SK-N-SH treated with all-trans-retinoic acid at 6 μM for 48 hours (cell line): Measurements from ENCODE around the gene PSORS1C1.

ENCODE experiments used
- ATAC-seq: fragments of 200-7000 bp; cut with Tn5 transposase; 3 replicates; pipeline ENCODE4 v1.9.1; 2020; ENCODE audit warnings: mild to moderate bottlenecking, moderate library complexity
- ARNTL ChIP-seq: fragments of 450-650 bp; formaldehyde crosslinking; IDR thresholded peaks from 2 replicates; pipeline ENCODE4 v1.5.0; 2020; ENCODE audit warnings: low read depth, mild to moderate bottlenecking, moderate library complexity, borderline replicate concordance
- BACH2 ChIP-seq: fragments of 250-450 bp; sonication (Bioruptor Pico); IDR thresholded peaks from 2 replicates; pipeline ENCODE4 v1.9.0; 2021; ENCODE audit warnings: mild to moderate bottlenecking, borderline replicate concordance
- CSDC2 ChIP-seq: fragments of 250-450 bp; sonication (Bioruptor Pico); IDR thresholded peaks from 2 replicates; pipeline ENCODE4 v1.5.0; 2020; ENCODE audit warnings: mild to moderate bottlenecking, moderate library complexity
- ESRRG ChIP-seq: fragments of 250-450 bp; sonication (Bioruptor Pico); IDR thresholded peaks from 2 replicates; pipeline ENCODE4 v1.6.1; 2021; ENCODE audit warnings: mild to moderate bottlenecking
- GLIS3 ChIP-seq: fragments of 250-450 bp; sonication (Bioruptor Pico); IDR thresholded peaks from 2 replicates; pipeline ENCODE4 v1.5.0; 2020; ENCODE audit warnings: mild to moderate bottlenecking, moderate library complexity
- ISL1 ChIP-seq: fragments of 250-450 bp; sonication (Bioruptor Pico); IDR thresholded peaks from 2 replicates; pipeline ENCODE4 v2.1.2; 2022; ENCODE audit warnings: mild to moderate bottlenecking, moderate library complexity
- OSR1 ChIP-seq: fragments of 250-450 bp; sonication (Bioruptor Pico); IDR thresholded peaks from 2 replicates; pipeline ENCODE4 v1.8.0; 2022; ENCODE audit warnings: moderate library complexity, mild to moderate bottlenecking, inconsistent platforms
- POU6F1 ChIP-seq: fragments of 250-450 bp; sonication (Bioruptor Pico); IDR thresholded peaks from 2 replicates; pipeline ENCODE4 v1.8.0; 2021; ENCODE audit warnings: low read depth, mild to moderate bottlenecking, moderate library complexity, borderline replicate concordance
- PPARA ChIP-seq: fragments of 250-450 bp; sonication (Bioruptor Pico); IDR thresholded peaks from 2 replicates; pipeline ENCODE4 v1.5.0; 2020; ENCODE audit warnings: mild to moderate bottlenecking, borderline replicate concordance
- RARB ChIP-seq: fragments of 250-450 bp; sonication (Bioruptor Pico); IDR thresholded peaks from 2 replicates; pipeline ENCODE4 v1.8.0; 2021; ENCODE audit warnings: mild to moderate bottlenecking, moderate library complexity
- SNAI2 ChIP-seq: fragments of 250-450 bp; sonication (Bioruptor Pico); IDR thresholded peaks from 2 replicates; pipeline ENCODE4 v1.5.0; 2020; ENCODE audit warnings: mild to moderate bottlenecking, moderate library complexity
- TSHZ2 ChIP-seq: fragments of 250-450 bp; sonication (Bioruptor Pico); IDR thresholded peaks from 2 replicates; pipeline ENCODE4 v1.5.0; 2020; ENCODE audit warnings: mild to moderate bottlenecking, moderate library complexity
- ZC3H10 ChIP-seq: fragments of 250-450 bp; sonication (Bioruptor Pico); IDR thresholded peaks from 2 replicates; pipeline ENCODE4 v1.5.1; 2021; ENCODE audit warnings: mild to moderate bottlenecking, moderate library complexity
- ZFP30 ChIP-seq: fragments of 450-650 bp; formaldehyde crosslinking; IDR thresholded peaks from 2 replicates; pipeline ENCODE4 v1.5.0; 2022; ENCODE audit warnings: mild to moderate bottlenecking, moderate library complexity
- ZNF565 ChIP-seq: fragments of 450-650 bp; formaldehyde crosslinking; conservative IDR thresholded peaks from 2 replicates; pipeline ENCODE4 v1.5.0; 2020; ENCODE audit warnings: low read depth, mild to moderate bottlenecking, moderate library complexity
- TF ChIP-seq, protein P1 (sequence below): fragments of 250-450 bp; sonication (Bioruptor Pico); IDR thresholded peaks from 2 replicates; pipeline ENCODE4 v1.8.0; 2020; ENCODE audit warnings: mild to moderate bottlenecking, moderate library complexity, borderline replicate concordance
- TF ChIP-seq, protein P2 (sequence below): fragments of 250-450 bp; sonication (Bioruptor Pico); IDR thresholded peaks from 2 replicates; pipeline ENCODE4 v1.5.1; 2020; ENCODE audit warnings: low read depth, mild to moderate bottlenecking, moderate library complexity
- TF ChIP-seq, protein P3 (sequence below): fragments of 250-450 bp; sonication (Bioruptor Pico); IDR thresholded peaks from 2 replicates; pipeline ENCODE4 v1.5.1; 2021; ENCODE audit warnings: mild to moderate bottlenecking, moderate library complexity

Gene PSORS1C1

GRCh38 chr6:31120151-31120915 lies 5.7 kb downstream of the PSORS1C1 start, which contains the start of gene CDSN:
CDSN (minus strand) TSS chr6:31120446; CDS start chr6:31120419, 27 bp downstream.
- no peak for TF ChIP-seq ARNTL (CRISPR knock-in tag)
- TF ChIP-seq, protein P1, sequence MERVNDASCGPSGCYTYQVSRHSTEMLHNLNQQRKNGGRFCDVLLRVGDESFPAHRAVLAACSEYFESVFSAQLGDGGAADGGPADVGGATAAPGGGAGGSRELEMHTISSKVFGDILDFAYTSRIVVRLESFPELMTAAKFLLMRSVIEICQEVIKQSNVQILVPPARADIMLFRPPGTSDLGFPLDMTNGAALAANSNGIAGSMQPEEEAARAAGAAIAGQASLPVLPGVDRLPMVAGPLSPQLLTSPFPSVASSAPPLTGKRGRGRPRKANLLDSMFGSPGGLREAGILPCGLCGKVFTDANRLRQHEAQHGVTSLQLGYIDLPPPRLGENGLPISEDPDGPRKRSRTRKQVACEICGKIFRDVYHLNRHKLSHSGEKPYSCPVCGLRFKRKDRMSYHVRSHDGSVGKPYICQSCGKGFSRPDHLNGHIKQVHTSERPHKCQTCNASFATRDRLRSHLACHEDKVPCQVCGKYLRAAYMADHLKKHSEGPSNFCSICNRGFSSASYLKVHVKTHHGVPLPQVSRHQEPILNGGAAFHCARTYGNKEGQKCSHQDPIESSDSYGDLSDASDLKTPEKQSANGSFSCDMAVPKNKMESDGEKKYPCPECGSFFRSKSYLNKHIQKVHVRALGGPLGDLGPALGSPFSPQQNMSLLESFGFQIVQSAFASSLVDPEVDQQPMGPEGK (CRISPR knock-in tag), result no peak
- no peak for TF ChIP-seq ZNF565 (CRISPR knock-in tag)
- TF ChIP-seq RARB (CRISPR knock-in tag), result no peak
- no peak for TF ChIP-seq OSR1 (CRISPR knock-in tag)
- no peak for TF ChIP-seq GLIS3 (CRISPR knock-in tag)
- TF ChIP-seq CSDC2, result no peak
- no peak for TF ChIP-seq POU6F1
- no peak for TF ChIP-seq ISL1 (CRISPR knock-in tag)
- TF ChIP-seq BACH2 (CRISPR knock-in tag), result no peak
- no peak for TF ChIP-seq ZC3H10
- no peak for TF ChIP-seq TSHZ2 (CRISPR knock-in tag)
- ATAC-seq, result no peak

- TF ChIP-seq ZFP30 (CRISPR knock-in tag) (no peak), PPARA (CRISPR knock-in tag) (no peak), ISL1 (CRISPR knock-in tag) (no peak), ESRRG (CRISPR knock-in tag) (no peak), SNAI2 (CRISPR knock-in tag) (no peak), ZC3H10 (no peak), CSDC2 (no peak), OSR1 (CRISPR knock-in tag) (no peak), ARNTL (CRISPR knock-in tag) (no peak)
- TF ChIP-seq, protein P2, sequence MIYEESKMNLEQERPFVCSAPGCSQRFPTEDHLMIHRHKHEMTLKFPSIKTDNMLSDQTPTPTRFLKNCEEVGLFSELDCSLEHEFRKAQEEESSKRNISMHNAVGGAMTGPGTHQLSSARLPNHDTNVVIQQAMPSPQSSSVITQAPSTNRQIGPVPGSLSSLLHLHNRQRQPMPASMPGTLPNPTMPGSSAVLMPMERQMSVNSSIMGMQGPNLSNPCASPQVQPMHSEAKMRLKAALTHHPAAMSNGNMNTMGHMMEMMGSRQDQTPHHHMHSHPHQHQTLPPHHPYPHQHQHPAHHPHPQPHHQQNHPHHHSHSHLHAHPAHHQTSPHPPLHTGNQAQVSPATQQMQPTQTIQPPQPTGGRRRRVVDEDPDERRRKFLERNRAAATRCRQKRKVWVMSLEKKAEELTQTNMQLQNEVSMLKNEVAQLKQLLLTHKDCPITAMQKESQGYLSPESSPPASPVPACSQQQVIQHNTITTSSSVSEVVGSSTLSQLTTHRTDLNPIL (CRISPR knock-in tag), result no peak
- TF ChIP-seq, protein P1 (CRISPR knock-in tag), result no peak
- TF ChIP-seq, protein P3, sequence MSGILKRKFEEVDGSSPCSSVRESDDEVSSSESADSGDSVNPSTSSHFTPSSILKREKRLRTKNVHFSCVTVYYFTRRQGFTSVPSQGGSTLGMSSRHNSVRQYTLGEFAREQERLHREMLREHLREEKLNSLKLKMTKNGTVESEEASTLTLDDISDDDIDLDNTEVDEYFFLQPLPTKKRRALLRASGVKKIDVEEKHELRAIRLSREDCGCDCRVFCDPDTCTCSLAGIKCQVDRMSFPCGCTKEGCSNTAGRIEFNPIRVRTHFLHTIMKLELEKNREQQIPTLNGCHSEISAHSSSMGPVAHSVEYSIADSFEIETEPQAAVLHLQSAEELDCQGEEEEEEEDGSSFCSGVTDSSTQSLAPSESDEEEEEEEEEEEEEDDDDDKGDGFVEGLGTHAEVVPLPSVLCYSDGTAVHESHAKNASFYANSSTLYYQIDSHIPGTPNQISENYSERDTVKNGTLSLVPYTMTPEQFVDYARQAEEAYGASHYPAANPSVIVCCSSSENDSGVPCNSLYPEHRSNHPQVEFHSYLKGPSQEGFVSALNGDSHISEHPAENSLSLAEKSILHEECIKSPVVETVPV (CRISPR knock-in tag), result no peak
- ATAC-seq, result no peak
These were observed 6.7 kb downstream of the PSORS1C1 start for GRCh38 chr6:31121131-31121790.
